Loucy (cell line): ENCODE measurements around the gene ARL5B.

Experiments used
- H2AFZ ChIP-seq: fragments of 200-600 bp; sonication (generic); 2 replicates; pipeline ENCODE4 v1.6.0; 2016; ENCODE audit warnings: antibody characterized with exemption, mild to moderate bottlenecking, low read length, moderate library complexity
- H3F3A ChIP-seq: fragments of 200-600 bp; 2 replicates; pipeline ENCODE4 v1.6.0; 2016; ENCODE audit warnings: antibody characterized with exemption, low read depth, mild to moderate bottlenecking
- H3K27me3 ChIP-seq: fragments of 200-600 bp; sonication (generic); 2 replicates; pipeline ENCODE4 v1.6.1; 2014; ENCODE audit warnings: low read length, mild to moderate bottlenecking; ENCODE audit not compliant: insufficient read depth, poor library complexity, severe bottlenecking
- H3K36me3 ChIP-seq: fragments of 200-600 bp; sonication (generic); 2 replicates; pipeline ENCODE4 v1.6.1; 2016; ENCODE audit warnings: low read length; ENCODE audit not compliant: insufficient read depth
- H3K4me1 ChIP-seq: fragments of 200-600 bp; sonication (generic); 2 replicates; pipeline ENCODE4 v1.5.1; 2014; ENCODE audit warnings: low read length, mild to moderate bottlenecking; ENCODE audit not compliant: insufficient read depth, poor library complexity, severe bottlenecking
- H3K4me2 ChIP-seq: fragments of 200-600 bp; sonication (generic); 2 replicates; pipeline ENCODE4 v1.6.0; 2014; ENCODE audit warnings: antibody characterized with exemption, low read length, low read depth, mild to moderate bottlenecking; ENCODE audit not compliant: poor library complexity, severe bottlenecking
- H3K4me3 ChIP-seq: fragments of 200-600 bp; sonication (generic); 2 replicates; pipeline ENCODE4 v1.5.1; 2014; ENCODE audit warnings: low read length, mild to moderate bottlenecking, mixed read lengths; ENCODE audit not compliant: poor library complexity, severe bottlenecking
- H3K79me2 ChIP-seq: fragments of 200-600 bp; sonication (generic); 2 replicates; pipeline ENCODE4 v1.6.1; 2014; ENCODE audit warnings: low read length; ENCODE audit not compliant: insufficient read depth
- H3K9ac ChIP-seq: fragments of 200-600 bp; sonication (generic); 2 replicates; pipeline ENCODE4 v1.6.0; 2014; ENCODE audit warnings: mild to moderate bottlenecking, low read depth, low read length, moderate library complexity; ENCODE audit not compliant: poor library complexity, severe bottlenecking
- H3K9me2 ChIP-seq: fragments of 200-600 bp; sonication (generic); replicated peaks from 2 replicates; pipeline ENCODE4 v1.6.1; 2016; ENCODE audit warnings: low read depth, low read length, mixed read lengths
- H3K9me3 ChIP-seq: fragments of 200-600 bp; sonication (generic); 2 replicates; pipeline ENCODE4 v1.6.1; 2014; ENCODE audit warnings: mild to moderate bottlenecking, antibody characterized with exemption, low read length, low read depth; ENCODE audit not compliant: insufficient read depth
- H4K20me1 ChIP-seq: fragments of 200-600 bp; sonication (generic); 2 replicates; pipeline ENCODE4 v1.6.0; 2014; ENCODE audit warnings: antibody characterized with exemption, low read length, mild to moderate bottlenecking; ENCODE audit not compliant: insufficient read depth, poor library complexity, severe bottlenecking
- EZH2phosphoT487 ChIP-seq: fragments of 200-600 bp; IDR thresholded peaks from 2 replicates; pipeline ENCODE4 v1.6.1; 2018; ENCODE audit warnings: antibody characterized with exemption, mild to moderate bottlenecking, moderate library complexity, borderline replicate concordance
- TF ChIP-seq, protein P1 (sequence below): fragments of 200-600 bp; sonication (generic); conservative IDR thresholded peaks from 2 replicates; pipeline ENCODE4 v1.5.1; 2014; ENCODE audit warnings: mild to moderate bottlenecking, antibody characterized with exemption, low read length

Gene ARL5B

DNA sequence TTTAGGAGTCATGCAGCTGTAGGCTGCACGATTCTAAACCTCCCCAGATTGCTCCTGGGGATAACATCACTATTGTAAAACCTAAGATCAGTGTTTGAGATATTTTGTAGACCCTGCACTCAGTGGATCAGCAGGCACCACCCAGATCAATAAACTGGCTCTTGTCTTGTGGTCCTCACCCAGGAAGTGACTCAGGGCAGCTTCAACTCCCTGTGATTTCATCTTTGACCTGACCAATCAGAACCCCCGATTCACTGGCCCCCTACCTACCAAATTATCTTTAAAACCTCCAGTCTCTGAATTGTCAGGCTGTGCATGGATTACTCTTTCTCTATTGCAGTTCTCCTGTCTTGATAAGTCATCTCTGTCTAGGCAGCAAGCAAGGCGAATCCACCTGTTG lies 25.7 kb downstream of the ARL5B start:
- no peaks in the 10 kb centered on the region for H4K20me1 ChIP-seq
- no peak for TF ChIP-seq EZH2phosphoT487
- TF ChIP-seq, protein P1, sequence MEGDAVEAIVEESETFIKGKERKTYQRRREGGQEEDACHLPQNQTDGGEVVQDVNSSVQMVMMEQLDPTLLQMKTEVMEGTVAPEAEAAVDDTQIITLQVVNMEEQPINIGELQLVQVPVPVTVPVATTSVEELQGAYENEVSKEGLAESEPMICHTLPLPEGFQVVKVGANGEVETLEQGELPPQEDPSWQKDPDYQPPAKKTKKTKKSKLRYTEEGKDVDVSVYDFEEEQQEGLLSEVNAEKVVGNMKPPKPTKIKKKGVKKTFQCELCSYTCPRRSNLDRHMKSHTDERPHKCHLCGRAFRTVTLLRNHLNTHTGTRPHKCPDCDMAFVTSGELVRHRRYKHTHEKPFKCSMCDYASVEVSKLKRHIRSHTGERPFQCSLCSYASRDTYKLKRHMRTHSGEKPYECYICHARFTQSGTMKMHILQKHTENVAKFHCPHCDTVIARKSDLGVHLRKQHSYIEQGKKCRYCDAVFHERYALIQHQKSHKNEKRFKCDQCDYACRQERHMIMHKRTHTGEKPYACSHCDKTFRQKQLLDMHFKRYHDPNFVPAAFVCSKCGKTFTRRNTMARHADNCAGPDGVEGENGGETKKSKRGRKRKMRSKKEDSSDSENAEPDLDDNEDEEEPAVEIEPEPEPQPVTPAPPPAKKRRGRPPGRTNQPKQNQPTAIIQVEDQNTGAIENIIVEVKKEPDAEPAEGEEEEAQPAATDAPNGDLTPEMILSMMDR: no peak

DNA sequence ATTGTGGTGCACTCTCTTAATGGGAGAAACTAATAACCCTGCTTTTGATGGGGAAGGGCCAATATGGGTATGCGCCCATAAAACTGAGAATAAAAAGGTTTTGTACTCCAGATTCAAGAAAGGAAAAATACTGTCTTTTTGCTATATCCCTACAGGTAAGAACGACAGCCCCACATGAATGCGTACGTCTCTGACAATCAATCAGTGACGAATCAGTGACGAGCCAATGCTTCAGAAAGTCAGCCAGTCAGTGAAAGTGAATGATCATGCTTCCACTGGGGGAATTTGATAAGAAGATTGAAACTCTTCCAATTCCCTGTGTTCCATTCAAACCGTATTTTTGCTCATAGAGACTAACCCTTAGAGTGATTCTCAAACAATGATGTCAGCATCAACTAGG lies 26.3 kb downstream of the ARL5B start:
- no peak overlapping the region for H3K4me2 ChIP-seq
- H3K27me3 ChIP-seq: no peaks in the 10 kb centered on the region

More for the DNA sequence above, 25.7 kb downstream of the ARL5B start:
- no peak overlapping the region for H2AFZ ChIP-seq
- no peaks in the 10 kb centered on the region for H3K4me1 ChIP-seq
- no peaks in the 10 kb centered on the region for H3K9me2 ChIP-seq
- no peaks in the 10 kb centered on the region for H3K9me3 ChIP-seq
- H3K36me3 ChIP-seq: peaks cover 3% of the 10 kb centered on the region; the same call in 1 of the 2 replicates
- no peak overlapping the region for H3K9ac ChIP-seq
- H3K79me2 ChIP-seq: no peaks in the 10 kb centered on the region
- H3K4me2 ChIP-seq: no peak overlapping the region
- no peaks in the 10 kb centered on the region for H3F3A ChIP-seq
- no peaks in the 10 kb centered on the region for H3K27me3 ChIP-seq
- H3K4me3 ChIP-seq: no peak overlapping the region

DNA sequence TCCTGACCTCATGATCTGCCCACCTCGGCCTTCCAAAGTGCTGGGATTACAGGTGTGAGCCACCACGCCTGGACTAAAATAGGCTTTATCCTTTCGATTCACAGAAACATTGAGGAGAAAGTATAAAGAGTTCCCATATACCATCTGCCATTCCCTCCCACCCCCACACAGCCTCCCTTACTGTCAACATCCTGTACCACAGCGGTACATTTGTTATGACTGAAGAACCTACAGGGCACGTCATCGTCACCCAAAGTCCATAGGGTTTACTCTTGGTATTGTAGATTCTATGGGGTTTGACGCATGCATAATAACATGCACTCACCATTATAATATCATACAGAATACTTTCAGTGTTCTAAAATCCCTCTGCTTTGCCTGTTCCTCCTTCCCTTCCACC lies 28.0 kb downstream of the ARL5B start:
- Histone ChIP-seq H3K4me1 (no peaks in the 10 kb centered on the region), H3K4me2 (no peak overlapping the region), H3K9me2 (no peaks in the 10 kb centered on the region), H3K27me3 (no peaks in the 10 kb centered on the region), H3K4me3 (no peak overlapping the region), H3K36me3 (no peaks in the 10 kb centered on the region; the same call in 1 of the 2 replicates), H3K9me3 (no peaks in the 10 kb centered on the region), H2AFZ (no peak overlapping the region), H4K20me1 (no peaks in the 10 kb centered on the region), H3F3A (no peaks in the 10 kb centered on the region), H3K79me2 (no peaks in the 10 kb centered on the region), H3K9ac (no peak overlapping the region)
- TF ChIP-seq, protein P1: no peak
- no peak for TF ChIP-seq EZH2phosphoT487

More for the DNA sequence above, 26.3 kb downstream of the ARL5B start:
- TF ChIP-seq, protein P1: no peak
- TF ChIP-seq EZH2phosphoT487: no peak
- no peaks in the 10 kb centered on the region for H3K9me3 ChIP-seq
- no peaks in the 10 kb centered on the region for H3K79me2 ChIP-seq
- H3K9ac ChIP-seq: no peak overlapping the region
- no peaks in the 10 kb centered on the region for H3K4me1 ChIP-seq
- peaks cover 3% of the 10 kb centered on the region; the same call in 1 of the 2 replicates for H3K36me3 ChIP-seq
- no peaks in the 10 kb centered on the region for H3K9me2 ChIP-seq
- H2AFZ ChIP-seq: no peak overlapping the region
- H3F3A ChIP-seq: no peaks in the 10 kb centered on the region
- no peak overlapping the region for H3K4me3 ChIP-seq
- H4K20me1 ChIP-seq: no peaks in the 10 kb centered on the region
